GM18951 (cell line): ENCODE data around the gene ADGRV1.
"Not testable (repeated sequence)": the region's sequence is repeated elsewhere in the genome, so short reads cannot be mapped to it uniquely, and the experiment has no call there.

Source experiments
- POLR2A ChIP-seq: IDR thresholded peaks from 4 replicates; pipeline ENCODE4 v1.6.1; 2011; ENCODE audit warnings: mild to moderate bottlenecking; ENCODE audit not compliant: insufficient read length, insufficient read depth; ENCODE audit errors: extremely low read depth
- in situ Hi-C: fragments of 300-500 bp; cut with MboI; formaldehyde crosslinking; loops from one replicate; pipeline ENCODE4 v1.12.0; 2022; ENCODE audit warnings: low sequenced_read_pairs, mixed read lengths, inconsistent platforms; ENCODE audit not compliant: unreplicated experiment

The ADGRV1 gene

GRCh38 chr5:90658620-90659019, 100.0 kb downstream of the ADGRV1 start:
- TF ChIP-seq POLR2A, result no peak
- in situ Hi-C loops, result no loop called here

- in situ Hi-C loops, result not testable (repeated sequence)
Observed at GRCh38 chr5:90668079-90668565, 109.5 kb downstream of the ADGRV1 start.

- no peak for TF ChIP-seq POLR2A
- in situ Hi-C loops, result no loop called here
Observed at GRCh38 chr5:90675222-90675621, 116.6 kb downstream of the ADGRV1 start.

GRCh38 chr5:90680921-90681563, 122.4 kb downstream of the ADGRV1 start:
- TF ChIP-seq POLR2A, result no peak
- in situ Hi-C loops, result no loop called here

DNA sequence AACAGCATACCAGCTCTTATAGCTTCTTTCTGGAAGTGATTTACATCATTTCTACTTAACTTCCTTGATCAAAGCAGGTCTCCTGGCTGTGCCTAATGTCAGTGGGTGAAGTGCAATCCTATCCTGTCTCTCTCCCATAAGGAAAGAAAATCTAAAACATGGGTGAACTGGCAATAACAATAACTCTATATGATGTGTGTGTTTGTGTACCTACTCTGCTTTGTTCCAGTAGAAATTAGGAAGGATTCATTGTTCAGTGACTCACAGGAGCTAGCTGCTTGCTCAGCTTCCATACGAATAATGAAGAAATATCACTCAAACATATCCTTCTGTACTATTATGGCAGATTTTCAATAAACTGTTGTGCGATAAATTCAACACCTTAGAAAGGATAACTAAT, 123.7 kb downstream of the ADGRV1 start:
- in situ Hi-C loops, result no loop called here

GRCh38 chr5:90685425-90686022, 126.9 kb downstream of the ADGRV1 start:
- no peak for TF ChIP-seq POLR2A
- in situ Hi-C loops, result no loop called here

More for the DNA sequence above, 123.7 kb downstream of the ADGRV1 start:
- TF ChIP-seq POLR2A, result no peak

GRCh38 chr5:90686363-90686762, 127.8 kb downstream of the ADGRV1 start:
- in situ Hi-C loops, result not testable (repeated sequence)

DNA sequence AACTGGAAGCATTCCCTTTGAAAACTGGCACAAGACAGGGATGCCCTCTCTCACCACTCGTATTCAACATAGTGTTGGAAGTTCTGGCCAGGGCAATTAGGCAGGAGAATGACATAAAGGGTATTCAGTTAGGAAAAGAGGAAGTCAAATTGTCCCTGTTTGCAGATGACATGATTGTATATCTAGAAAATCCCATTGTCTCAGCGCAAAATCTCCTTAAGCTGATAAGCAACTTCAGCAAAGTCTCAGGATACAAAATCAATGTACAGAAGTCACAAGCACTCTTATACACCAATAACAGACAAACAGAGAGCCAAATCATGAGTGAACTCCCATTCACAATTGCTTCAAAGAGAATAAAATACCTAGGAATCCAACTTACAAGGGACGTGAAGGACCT, 128.9 kb downstream of the ADGRV1 start:
- in situ Hi-C loops, result not testable (repeated sequence)

DNA sequence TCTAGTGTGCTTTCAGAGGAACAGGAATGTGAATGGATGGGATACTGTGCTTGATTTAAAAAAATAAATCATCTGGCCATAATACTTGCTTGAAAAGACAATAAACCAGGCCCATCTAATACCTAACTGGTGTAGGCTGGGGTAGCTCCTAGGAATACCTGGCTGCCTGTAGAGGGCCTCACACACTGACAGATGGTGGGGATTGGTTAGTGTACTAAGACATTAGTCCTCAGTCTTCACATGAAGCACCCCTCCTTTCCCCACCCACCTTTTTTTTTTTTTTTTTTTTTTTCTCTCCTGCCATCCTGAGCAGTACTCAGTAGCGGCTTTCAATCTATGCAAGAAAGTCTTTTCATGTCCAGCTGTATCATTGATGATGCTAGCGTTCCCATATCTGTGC, 130.5 kb downstream of the ADGRV1 start:
- in situ Hi-C loops, result no loop called here

GRCh38 chr5:90690307-90690706, 131.7 kb downstream of the ADGRV1 start:
- no peak for TF ChIP-seq POLR2A
- in situ Hi-C loops, result loop anchor here (10.0 kb wide), 1 partner anchor 94 kb away; no protein-coding TSS in a partner anchor

More for the DNA sequence above, 130.5 kb downstream of the ADGRV1 start:
- TF ChIP-seq POLR2A, result no peak

GRCh38 chr5:90691533-90691932, 132.9 kb downstream of the ADGRV1 start:
- no peak for TF ChIP-seq POLR2A
- in situ Hi-C loops, result loop anchor here (10.0 kb wide), 1 partner anchor 93 kb away; no protein-coding TSS in a partner anchor

DNA sequence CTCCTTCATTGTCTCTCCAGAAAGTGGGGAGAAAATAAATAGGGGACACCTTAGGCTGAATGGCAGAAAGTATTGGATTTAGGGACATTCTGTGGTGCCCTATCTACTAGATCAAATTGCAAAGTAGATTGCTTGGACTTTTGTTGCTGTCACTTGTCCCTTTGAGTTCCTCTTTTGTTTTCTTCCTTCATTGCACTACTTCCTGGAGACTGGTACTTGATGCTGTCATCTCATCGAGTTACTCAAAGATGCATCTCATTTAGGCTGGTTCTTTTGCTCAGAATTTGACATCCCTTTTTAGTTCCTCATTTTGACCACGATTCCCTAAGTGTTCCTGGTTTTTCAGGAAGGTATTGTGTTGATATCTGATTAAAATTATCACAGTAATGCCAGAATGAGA, 137.6 kb downstream of the ADGRV1 start:
- TF ChIP-seq POLR2A, result no peak

DNA sequence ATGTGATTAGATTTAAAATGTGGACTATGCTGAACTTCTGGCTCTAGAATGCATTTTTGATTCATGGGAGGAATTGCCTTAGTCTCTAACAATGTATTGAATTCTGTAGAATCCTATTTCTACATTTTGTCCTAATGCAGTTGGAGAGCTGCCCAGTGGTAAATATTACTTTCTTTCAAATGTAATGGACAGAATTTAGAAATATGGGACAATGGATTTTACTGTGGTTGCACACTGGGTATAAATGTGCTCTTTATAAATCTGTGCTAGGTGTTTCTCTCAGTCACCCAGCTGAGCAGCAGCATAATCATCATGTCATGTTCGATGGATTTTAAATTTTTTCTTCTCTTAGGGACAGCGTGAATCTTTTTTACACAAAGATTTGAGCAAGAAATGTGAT, 141.7 kb downstream of the ADGRV1 start:
- TF ChIP-seq POLR2A, result no peak
- in situ Hi-C loops, result no loop called here

More for the DNA sequence above, 137.6 kb downstream of the ADGRV1 start:
- in situ Hi-C loops, result loop anchor here (10.0 kb wide), 1 partner anchor 89 kb away; no protein-coding TSS in a partner anchor

GRCh38 chr5:90703932-90704331, 145.3 kb downstream of the ADGRV1 start:
- in situ Hi-C loops, result no loop called here

More at GRCh38 chr5:90703932-90704331, 145.3 kb downstream of the ADGRV1 start:
- no peak for TF ChIP-seq POLR2A
